GM12874 (cell line): Measurements from ENCODE around the gene ZNF573.

Experiments used
- TF ChIP-seq, protein P1 (sequence below): IDR thresholded peaks from 2 replicates; pipeline ENCODE4 v1.5.1; 2011; ENCODE audit warnings: low read depth, mild to moderate bottlenecking, control low read depth, low read length, moderate library complexity; ENCODE audit not compliant: insufficient read depth

The ZNF573 gene

GRCh38 chr19:37718304-37718703 is 61.1 kb downstream of the ZNF573 start:
- TF ChIP-seq, protein P1, sequence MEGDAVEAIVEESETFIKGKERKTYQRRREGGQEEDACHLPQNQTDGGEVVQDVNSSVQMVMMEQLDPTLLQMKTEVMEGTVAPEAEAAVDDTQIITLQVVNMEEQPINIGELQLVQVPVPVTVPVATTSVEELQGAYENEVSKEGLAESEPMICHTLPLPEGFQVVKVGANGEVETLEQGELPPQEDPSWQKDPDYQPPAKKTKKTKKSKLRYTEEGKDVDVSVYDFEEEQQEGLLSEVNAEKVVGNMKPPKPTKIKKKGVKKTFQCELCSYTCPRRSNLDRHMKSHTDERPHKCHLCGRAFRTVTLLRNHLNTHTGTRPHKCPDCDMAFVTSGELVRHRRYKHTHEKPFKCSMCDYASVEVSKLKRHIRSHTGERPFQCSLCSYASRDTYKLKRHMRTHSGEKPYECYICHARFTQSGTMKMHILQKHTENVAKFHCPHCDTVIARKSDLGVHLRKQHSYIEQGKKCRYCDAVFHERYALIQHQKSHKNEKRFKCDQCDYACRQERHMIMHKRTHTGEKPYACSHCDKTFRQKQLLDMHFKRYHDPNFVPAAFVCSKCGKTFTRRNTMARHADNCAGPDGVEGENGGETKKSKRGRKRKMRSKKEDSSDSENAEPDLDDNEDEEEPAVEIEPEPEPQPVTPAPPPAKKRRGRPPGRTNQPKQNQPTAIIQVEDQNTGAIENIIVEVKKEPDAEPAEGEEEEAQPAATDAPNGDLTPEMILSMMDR = no peak

DNA sequence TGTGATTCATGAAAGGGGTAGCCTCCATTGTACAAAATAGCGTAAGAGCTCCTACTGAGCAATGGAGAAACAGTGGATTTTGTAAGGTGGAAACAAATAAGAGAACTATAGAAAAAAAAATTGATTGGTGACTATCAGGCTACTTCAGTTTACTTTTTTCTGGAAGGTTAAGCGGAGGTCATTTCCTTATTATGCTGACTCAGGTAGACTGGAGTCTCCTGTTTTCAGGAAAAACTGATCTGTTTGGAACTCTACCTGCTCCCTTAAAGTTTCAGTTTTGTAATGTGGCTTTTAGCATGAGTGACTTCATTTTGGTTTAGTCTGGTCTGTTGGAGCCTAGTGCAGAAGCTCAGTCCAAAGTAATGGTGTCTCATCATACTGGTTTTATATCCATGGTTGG is 63.2 kb downstream of the ZNF573 start:
- TF ChIP-seq, protein P1 = no peak

- TF ChIP-seq, protein P1 = no peak
These were observed 73.3 kb downstream of the ZNF573 start for GRCh38 chr19:37706052-37706605.

GRCh38 chr19:37699057-37699456 is 80.3 kb downstream of the ZNF573 start:
- TF ChIP-seq, protein P1 = no peak

DNA sequence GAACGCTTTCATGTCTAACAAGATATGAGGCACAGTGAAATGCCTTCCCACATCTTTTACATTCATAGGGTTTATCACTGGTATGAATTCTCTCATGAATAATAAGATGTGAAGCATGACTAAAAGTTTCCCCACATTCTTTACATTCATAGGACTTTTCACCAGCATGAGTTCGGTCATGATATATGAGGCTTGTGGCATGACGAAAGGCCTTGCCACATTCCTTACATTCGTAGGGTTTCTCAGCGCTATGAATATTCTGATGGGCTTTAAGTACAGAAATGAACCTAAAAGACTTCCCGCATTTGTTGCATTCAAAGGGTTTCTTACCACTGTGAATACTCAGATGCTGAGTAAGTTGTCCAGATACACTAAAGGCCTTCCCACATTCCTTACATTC is 81.2 kb downstream of the ZNF573 start:
- TF ChIP-seq, protein P1 = no peak

- TF ChIP-seq, protein P1 = no peak
These were observed 84.1 kb downstream of the ZNF573 start for GRCh38 chr19:37695144-37695899.

DNA sequence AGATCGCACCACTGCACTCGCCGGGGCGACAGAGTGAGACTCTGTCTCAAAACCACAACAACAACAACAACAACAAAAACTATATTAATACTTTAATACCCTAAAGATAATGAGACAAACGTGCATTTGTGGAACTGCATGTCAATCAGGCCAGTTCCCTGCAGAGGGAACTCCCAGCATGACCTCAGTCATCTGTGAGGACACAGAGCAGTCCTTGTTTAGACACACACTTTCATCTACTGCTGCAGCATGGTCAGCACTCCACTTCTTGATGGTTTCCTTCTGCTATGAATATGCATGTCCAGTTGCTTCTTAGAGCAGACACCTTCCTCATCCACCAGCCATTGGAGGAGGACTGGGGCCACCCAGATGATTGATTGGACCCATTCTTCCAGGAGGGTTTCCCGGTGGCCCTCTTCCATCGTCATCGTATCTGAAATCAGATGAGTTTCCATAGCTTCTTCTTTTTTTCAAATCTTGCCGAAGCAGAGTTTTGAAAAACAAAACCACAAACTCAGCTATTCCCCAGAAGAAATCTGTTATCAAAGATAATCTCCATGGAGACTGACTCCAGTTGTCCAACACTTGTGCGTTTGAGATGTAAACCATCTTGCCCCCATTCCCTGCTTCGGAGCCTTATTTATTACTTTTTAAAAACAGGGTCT is 86.3 kb downstream of the ZNF573 start:
- TF ChIP-seq, protein P1 = no peak
